ENCODE results near the gene IFT81.

DNA sequence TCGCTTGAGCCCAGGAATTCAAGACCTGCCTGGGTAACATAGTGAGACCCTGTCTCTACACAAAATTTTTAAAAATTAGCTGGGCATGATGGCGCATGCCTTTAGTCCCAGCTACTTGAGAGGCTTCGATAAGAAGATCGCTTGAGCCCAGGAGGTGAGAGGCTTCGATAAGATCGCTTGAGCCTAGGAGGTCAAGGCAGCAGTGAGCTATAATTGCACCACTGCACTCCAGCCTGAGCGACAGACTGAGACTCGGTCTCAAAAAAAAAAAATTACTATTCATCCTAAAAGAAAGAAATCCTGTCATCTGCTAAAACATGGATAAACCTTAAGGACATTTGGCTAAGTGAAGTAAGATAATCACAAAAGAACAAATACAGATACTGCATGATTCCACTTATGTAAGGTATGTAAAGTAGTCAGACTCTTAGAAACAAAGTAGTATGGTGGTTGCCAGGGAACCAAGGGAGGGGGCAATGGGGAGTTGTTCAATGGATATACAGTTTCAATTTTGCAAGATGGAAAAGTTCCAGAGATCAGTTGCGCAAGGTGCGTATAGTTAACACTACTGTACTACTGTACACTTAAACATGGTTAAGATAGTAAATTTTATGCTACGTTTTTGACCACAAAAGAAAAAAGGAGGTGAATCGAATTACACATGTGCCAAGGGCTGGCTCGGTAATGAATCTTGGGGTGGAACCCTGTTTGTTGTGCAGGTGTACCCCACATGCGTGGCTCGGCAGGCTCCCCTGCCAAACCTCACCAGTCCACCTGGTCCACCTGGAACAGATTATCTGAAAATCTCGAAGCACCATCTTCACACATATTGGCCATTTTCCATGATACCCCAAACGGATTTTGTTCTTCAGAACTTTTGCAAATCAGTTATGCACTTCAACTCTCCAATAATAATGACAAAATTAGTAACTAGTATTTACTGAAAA is 138.6 kb downstream of the IFT81 start:
- TF ChIP-seq, protein P1, sequence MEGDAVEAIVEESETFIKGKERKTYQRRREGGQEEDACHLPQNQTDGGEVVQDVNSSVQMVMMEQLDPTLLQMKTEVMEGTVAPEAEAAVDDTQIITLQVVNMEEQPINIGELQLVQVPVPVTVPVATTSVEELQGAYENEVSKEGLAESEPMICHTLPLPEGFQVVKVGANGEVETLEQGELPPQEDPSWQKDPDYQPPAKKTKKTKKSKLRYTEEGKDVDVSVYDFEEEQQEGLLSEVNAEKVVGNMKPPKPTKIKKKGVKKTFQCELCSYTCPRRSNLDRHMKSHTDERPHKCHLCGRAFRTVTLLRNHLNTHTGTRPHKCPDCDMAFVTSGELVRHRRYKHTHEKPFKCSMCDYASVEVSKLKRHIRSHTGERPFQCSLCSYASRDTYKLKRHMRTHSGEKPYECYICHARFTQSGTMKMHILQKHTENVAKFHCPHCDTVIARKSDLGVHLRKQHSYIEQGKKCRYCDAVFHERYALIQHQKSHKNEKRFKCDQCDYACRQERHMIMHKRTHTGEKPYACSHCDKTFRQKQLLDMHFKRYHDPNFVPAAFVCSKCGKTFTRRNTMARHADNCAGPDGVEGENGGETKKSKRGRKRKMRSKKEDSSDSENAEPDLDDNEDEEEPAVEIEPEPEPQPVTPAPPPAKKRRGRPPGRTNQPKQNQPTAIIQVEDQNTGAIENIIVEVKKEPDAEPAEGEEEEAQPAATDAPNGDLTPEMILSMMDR (IDR thresholded peaks at IDR 0.05) = no peak
- TF ChIP-seq POLR2A (IDR thresholded peaks at IDR 0.05) = no peak
